K562 (cell line): ENCODE results near the gene RNGTT.

ENCODE experiments used
- MAX ChIP-seq: sonication (generic); formaldehyde crosslinking; IDR thresholded peaks from 2 replicates; pipeline ENCODE4 v1.9.0; 2022; ENCODE audit warnings: mild to moderate bottlenecking, missing genetic modification reagents
- NELFE ChIP-seq: IDR thresholded peaks from 2 replicates; pipeline ENCODE4 v1.6.1; 2011; ENCODE audit warnings: mild to moderate bottlenecking; ENCODE audit not compliant: insufficient read depth, insufficient read length

- TF ChIP-seq MAX (CRISPR knock-in tag) (no peak), NELFE (no peak)
Observed at GRCh38 chr6:88920088-88920487, 43.3 kb downstream of the RNGTT start.
